ENCODE data around the gene SMARCA2.

SMARCA2 gene

DNA sequence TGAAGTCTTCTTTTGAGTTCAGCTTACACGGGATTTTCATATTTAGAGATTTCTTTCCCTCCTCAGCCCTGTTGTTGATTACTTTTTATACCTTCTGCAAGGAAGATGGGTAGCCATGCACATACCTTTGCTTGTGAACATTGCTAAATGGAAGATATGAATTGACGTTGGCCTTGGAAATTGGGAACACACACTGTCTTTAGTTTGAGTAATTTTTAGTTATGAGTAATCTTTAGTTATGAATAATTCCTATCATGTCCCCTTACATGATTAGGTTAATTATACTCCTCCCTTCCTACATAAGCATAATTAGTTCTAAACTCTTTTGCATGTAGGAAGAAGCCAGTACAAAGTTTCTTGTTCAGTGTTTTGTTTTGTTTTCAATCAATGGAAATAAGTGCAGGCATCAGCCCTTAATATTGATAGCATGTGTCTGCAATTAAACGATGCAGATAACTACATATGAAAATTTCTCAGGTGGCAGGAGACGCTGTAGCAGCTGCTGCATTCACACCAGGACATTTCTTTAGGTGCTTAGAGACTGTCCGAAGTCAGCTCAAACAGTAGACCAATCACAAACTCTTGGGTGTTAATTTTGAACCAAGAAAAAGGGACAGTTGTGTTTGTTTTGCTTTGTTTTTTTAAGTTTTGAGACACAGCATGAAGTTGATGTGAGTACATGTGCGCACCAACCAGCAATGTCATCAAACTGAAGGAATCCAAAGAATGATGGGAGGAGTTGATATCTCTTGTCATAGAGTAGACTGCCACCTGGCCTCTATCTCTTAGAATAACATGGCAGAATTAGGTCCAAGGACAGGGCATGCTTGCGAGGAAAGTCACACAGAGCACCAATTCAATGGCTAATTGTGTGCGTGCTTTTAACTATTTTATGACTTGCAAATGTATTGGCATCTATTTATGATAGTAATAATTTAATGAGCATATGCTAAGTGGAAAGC lies 51.4 kb downstream of the SMARCA2 start:
- no peaks in the 10 kb centered on the region for H3K27me3 ChIP-seq (ENCODE audit: control insufficient read depth, insufficient read depth, low read length)
- H3K4me1 ChIP-seq (ENCODE audit: control insufficient read depth, insufficient read depth, low read length) = no peaks in the 10 kb centered on the region
- H3K9ac ChIP-seq (ENCODE audit: low read depth, low read length) = no peak overlapping the region
- H3K4me3 ChIP-seq (ENCODE audit: low read depth, low read length) = no peak overlapping the region
- H3K9me3 ChIP-seq (ENCODE audit: control insufficient read depth, insufficient read depth, low read length) = no peaks in the 10 kb centered on the region
- H3K36me3 ChIP-seq (ENCODE audit: control insufficient read depth, insufficient read depth, low read length) = no peaks in the 10 kb centered on the region
- H3K27ac ChIP-seq (ENCODE audit: low read depth, low read length) = no peak overlapping the region

DNA sequence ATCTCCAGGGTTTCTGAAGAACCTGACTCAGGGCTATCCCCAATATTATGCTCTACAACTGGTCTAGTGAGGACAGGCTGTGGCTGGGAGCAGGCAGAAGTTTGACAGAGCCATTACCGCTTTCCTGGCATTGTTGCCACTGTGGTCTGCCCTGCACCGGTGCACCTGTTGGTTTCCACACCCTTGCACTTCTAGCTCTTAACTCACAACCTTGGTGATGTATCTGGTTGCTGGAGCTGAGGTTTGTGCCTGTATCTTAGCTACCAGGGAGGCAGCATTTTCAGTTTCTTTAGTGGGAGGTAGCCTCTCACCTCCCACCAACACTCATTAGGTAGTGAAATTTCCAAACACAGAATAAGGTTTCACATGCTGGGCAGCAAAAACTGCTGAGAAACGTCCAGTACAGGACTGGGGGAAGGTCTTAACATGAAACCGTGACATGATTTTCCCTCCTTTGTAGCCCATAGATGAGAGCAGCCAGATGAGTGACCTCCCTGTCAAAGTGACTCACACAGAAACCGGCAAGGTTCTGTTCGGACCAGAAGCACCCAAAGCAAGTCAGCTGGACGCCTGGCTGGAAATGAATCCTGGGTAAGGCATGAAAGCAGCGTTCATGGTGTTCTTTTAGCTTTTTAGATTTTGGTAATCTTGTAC lies 57.7 kb downstream of the SMARCA2 start:
- H3K36me3 ChIP-seq (ENCODE audit: control insufficient read depth, insufficient read depth, low read length) = no peaks in the 10 kb centered on the region
- H3K27ac ChIP-seq (ENCODE audit: low read depth, low read length) = no peak overlapping the region
- no peaks in the 10 kb centered on the region for H3K27me3 ChIP-seq (ENCODE audit: control insufficient read depth, insufficient read depth, low read length)
- no peaks in the 10 kb centered on the region for H3K9me3 ChIP-seq (ENCODE audit: control insufficient read depth, insufficient read depth, low read length)
- no peak overlapping the region for H3K4me3 ChIP-seq (ENCODE audit: low read depth, low read length)
- H3K9ac ChIP-seq (ENCODE audit: low read depth, low read length) = no peak overlapping the region
- H3K4me1 ChIP-seq (ENCODE audit: control insufficient read depth, insufficient read depth, low read length) = no peaks in the 10 kb centered on the region

DNA sequence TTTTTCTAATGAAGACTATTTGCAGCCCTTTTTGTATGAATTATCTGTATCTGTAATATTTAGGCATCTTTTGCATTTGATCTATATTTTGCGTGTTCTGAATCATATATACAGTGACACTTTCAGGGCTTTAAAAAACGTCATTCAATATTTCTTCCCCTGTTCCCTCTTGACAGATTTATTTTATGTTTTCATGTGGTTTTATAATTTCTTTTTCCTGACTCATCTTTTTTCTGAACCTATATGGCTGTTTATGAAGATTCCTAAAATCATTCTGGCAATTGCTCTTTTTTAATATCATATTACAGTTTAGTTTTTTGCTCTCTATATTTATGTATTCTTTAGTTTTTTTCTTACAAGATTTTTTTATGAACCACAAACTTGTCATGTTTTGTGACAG lies 67.6 kb downstream of the SMARCA2 start:
- Histone ChIP-seq H3K36me3 (ENCODE audit: control insufficient read depth, insufficient read depth, low read length) (no peaks in the 10 kb centered on the region), H3K4me3 (ENCODE audit: low read depth, low read length) (no peak overlapping the region), H3K27me3 (ENCODE audit: control insufficient read depth, insufficient read depth, low read length) (no peaks in the 10 kb centered on the region), H3K9me3 (ENCODE audit: control insufficient read depth, insufficient read depth, low read length) (no peaks in the 10 kb centered on the region), H3K9ac (ENCODE audit: low read depth, low read length) (no peak overlapping the region), H3K4me1 (ENCODE audit: control insufficient read depth, insufficient read depth, low read length) (no peaks in the 10 kb centered on the region), H3K27ac (ENCODE audit: low read depth, low read length) (no peak overlapping the region)

DNA sequence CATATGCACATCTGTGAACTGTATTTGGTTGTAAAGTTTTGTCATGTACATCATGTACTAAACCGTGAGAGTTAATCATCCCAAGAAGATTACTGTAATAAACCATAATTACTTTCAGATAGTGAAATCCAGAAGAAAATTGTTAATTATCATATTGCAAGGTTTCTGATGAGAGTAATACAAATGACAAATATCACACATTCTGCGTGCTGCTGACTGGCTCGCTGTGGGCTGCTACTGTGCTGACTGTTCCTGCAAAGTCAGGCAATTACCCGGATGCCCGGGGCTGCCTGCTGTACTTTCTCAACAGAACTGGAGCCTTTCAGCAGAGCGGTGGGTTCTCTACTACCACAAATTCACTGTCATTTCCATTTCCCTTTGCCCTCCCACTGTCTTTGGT lies 68.3 kb downstream of the SMARCA2 start:
- no peaks in the 10 kb centered on the region for H3K36me3 ChIP-seq (ENCODE audit: control insufficient read depth, insufficient read depth, low read length)
- no peak overlapping the region for H3K4me3 ChIP-seq (ENCODE audit: low read depth, low read length)
- H3K9me3 ChIP-seq (ENCODE audit: control insufficient read depth, insufficient read depth, low read length) = no peaks in the 10 kb centered on the region
- H3K4me1 ChIP-seq (ENCODE audit: control insufficient read depth, insufficient read depth, low read length) = no peaks in the 10 kb centered on the region
- H3K27ac ChIP-seq (ENCODE audit: low read depth, low read length) = no peak overlapping the region
- no peaks in the 10 kb centered on the region for H3K27me3 ChIP-seq (ENCODE audit: control insufficient read depth, insufficient read depth, low read length)
- no peak overlapping the region for H3K9ac ChIP-seq (ENCODE audit: low read depth, low read length)

DNA sequence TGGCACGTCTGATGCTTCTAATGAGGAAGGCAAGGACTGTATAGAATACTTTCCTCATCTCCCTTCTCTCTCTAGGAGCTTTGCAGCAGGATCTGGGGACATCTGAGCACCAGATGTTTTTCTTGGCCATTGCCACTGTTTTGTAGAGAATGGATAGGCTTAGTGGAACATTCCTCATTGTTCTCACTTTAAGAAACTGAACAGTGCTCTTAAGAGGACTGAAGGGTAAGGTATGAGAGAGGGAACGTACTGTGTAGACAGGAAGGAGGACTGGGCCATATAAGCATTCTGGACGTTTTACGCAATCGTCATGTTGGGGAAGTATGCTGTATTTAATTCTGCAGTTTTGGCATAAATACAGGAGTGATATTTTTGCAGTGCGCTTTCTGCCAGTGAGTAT lies 70.6 kb downstream of the SMARCA2 start:
- Histone ChIP-seq H3K4me1 (ENCODE audit: control insufficient read depth, insufficient read depth, low read length) (no peaks in the 10 kb centered on the region), H3K27me3 (ENCODE audit: control insufficient read depth, insufficient read depth, low read length) (no peaks in the 10 kb centered on the region), H3K9ac (ENCODE audit: low read depth, low read length) (no peak overlapping the region), H3K9me3 (ENCODE audit: control insufficient read depth, insufficient read depth, low read length) (no peaks in the 10 kb centered on the region), H3K36me3 (ENCODE audit: control insufficient read depth, insufficient read depth, low read length) (no peaks in the 10 kb centered on the region), H3K27ac (ENCODE audit: low read depth, low read length) (no peak overlapping the region), H3K4me3 (ENCODE audit: low read depth, low read length) (no peak overlapping the region)

DNA sequence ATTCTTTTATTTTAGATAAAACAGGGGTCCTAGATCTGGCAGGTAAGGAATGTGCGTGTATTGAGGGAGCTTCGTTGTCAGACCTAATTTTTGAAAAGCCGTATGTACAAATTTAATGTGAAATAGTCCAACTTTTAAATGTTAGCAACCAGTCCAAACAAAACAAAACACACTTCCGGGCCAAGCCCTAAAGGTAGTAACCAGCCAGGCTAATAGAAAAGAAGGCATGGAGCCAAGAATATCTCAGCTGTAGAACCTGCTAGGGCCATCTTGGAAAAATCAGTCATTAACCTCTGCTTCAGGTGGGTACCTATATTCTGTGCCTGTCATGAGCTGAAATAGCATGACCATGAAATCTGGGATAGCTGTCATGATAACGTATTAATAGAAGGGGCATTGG lies 71.0 kb downstream of the SMARCA2 start:
- H3K4me1 ChIP-seq (ENCODE audit: control insufficient read depth, insufficient read depth, low read length) = no peaks in the 10 kb centered on the region
- H3K4me3 ChIP-seq (ENCODE audit: low read depth, low read length) = no peak overlapping the region
- H3K36me3 ChIP-seq (ENCODE audit: control insufficient read depth, insufficient read depth, low read length) = no peaks in the 10 kb centered on the region
- H3K27me3 ChIP-seq (ENCODE audit: control insufficient read depth, insufficient read depth, low read length) = no peaks in the 10 kb centered on the region
- no peak overlapping the region for H3K9ac ChIP-seq (ENCODE audit: low read depth, low read length)
- no peaks in the 10 kb centered on the region for H3K9me3 ChIP-seq (ENCODE audit: control insufficient read depth, insufficient read depth, low read length)
- H3K27ac ChIP-seq (ENCODE audit: low read depth, low read length) = no peak overlapping the region

DNA sequence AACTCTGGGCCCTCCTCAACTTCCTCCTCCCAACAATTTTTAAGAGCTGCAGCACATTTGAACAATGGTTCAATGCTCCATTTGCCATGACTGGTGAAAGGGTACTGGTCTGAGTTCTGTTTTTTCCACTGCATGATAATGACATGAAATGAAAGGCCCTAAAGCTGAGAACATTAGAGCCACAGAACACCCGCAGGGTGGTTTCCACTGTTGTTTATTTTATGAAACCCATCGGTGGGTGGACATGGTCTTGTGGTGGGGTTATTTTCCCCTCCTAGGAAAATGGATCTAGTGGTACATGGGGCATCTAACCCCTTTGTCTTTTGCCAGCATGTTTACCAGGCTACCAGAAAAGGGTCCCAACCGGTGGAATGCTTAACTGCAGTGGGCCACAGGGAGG lies 71.8 kb downstream of the SMARCA2 start:
- no peak overlapping the region for H3K4me3 ChIP-seq (ENCODE audit: low read depth, low read length)
- no peak overlapping the region for H3K27ac ChIP-seq (ENCODE audit: low read depth, low read length)
- H3K36me3 ChIP-seq (ENCODE audit: control insufficient read depth, insufficient read depth, low read length) = no peaks in the 10 kb centered on the region
- no peak overlapping the region for H3K9ac ChIP-seq (ENCODE audit: low read depth, low read length)
- no peaks in the 10 kb centered on the region for H3K27me3 ChIP-seq (ENCODE audit: control insufficient read depth, insufficient read depth, low read length)
- no peaks in the 10 kb centered on the region for H3K4me1 ChIP-seq (ENCODE audit: control insufficient read depth, insufficient read depth, low read length)
- H3K9me3 ChIP-seq (ENCODE audit: control insufficient read depth, insufficient read depth, low read length) = no peaks in the 10 kb centered on the region

DNA sequence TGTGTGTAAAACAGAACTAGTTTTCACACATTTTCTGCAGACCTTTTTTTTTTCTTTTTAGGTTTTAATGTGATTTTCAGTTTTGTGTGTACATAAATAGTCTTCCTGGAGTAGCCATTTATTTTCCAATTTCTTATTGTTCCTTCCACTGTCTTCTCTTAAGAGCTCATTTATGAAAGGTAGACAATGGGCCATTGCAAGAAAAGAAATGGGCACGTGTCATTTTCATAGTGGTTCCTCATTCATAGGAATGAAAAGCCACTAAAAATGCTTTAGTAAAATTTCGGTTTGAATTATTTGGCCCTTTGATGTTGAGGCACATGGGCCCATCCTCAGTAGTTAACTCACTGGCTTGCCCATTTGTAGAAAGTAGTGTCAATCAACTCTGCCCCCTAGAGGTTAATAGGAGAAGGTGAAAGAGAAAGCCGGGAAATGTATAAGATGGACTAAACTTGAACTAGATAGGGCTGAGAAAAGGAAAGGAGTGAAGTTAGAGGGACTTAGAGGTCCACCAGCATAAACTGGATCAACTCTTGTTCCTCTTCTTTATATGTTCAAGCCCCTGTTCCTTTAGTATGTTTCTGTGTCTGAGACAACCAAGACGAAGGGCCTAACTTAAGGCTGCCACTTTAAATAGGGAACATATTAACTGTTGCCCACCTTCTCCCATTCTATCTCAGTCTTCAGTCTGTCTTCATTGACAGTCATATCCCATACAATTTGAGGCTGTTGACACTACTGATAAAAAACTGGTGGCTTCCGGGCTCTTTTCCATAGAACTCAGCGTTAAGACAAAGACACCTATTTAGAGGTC lies 72.6 kb downstream of the SMARCA2 start:
- Histone ChIP-seq H3K4me1 (ENCODE audit: control insufficient read depth, insufficient read depth, low read length) (no peaks in the 10 kb centered on the region), H3K4me3 (ENCODE audit: low read depth, low read length) (no peak overlapping the region), H3K9me3 (ENCODE audit: control insufficient read depth, insufficient read depth, low read length) (no peaks in the 10 kb centered on the region), H3K36me3 (ENCODE audit: control insufficient read depth, insufficient read depth, low read length) (no peaks in the 10 kb centered on the region), H3K27me3 (ENCODE audit: control insufficient read depth, insufficient read depth, low read length) (no peaks in the 10 kb centered on the region), H3K9ac (ENCODE audit: low read depth, low read length) (no peak overlapping the region), H3K27ac (ENCODE audit: low read depth, low read length) (no peak overlapping the region)

DNA sequence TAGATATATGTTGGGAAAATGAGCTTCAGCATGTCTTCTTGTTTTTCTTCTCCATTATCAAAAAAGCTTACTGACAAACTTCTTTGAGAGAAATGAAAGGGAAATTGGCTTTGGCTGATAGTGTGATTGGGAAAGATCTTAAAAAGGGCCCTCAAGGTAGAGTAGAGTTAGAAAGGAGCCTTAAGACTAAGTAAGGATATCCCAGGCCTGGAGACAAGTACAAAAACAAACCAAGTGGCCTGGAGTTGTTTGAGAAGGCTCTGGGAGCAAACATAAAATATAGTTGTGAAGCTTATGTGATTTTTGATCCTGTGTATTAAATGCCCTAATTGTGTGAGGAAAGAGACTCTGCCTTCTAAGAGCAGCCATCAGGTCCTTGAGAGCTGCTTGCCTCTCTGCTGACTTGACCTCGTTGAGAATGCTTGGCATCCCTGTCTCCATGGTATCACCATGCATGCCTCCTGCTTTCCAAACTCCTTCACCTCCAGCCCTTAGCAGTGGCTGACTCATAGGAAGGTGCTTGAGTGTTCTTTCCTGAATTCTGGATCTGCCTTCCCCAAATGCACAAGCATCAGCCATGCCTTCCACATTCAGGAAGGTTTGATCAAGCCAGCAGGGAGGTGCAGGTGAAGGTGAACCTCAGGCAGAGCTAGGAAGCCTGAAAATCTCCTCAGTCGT lies 78.9 kb downstream of the SMARCA2 start:
- no peaks in the 10 kb centered on the region for H3K9me3 ChIP-seq (ENCODE audit: control insufficient read depth, insufficient read depth, low read length)
- no peak overlapping the region for H3K9ac ChIP-seq (ENCODE audit: low read depth, low read length)
- no peaks in the 10 kb centered on the region for H3K27me3 ChIP-seq (ENCODE audit: control insufficient read depth, insufficient read depth, low read length)
- no peaks in the 10 kb centered on the region for H3K4me1 ChIP-seq (ENCODE audit: control insufficient read depth, insufficient read depth, low read length)
- no peak overlapping the region for H3K4me3 ChIP-seq (ENCODE audit: low read depth, low read length)
- no peaks in the 10 kb centered on the region for H3K36me3 ChIP-seq (ENCODE audit: control insufficient read depth, insufficient read depth, low read length)
- H3K27ac ChIP-seq (ENCODE audit: low read depth, low read length) = no peak overlapping the region

DNA sequence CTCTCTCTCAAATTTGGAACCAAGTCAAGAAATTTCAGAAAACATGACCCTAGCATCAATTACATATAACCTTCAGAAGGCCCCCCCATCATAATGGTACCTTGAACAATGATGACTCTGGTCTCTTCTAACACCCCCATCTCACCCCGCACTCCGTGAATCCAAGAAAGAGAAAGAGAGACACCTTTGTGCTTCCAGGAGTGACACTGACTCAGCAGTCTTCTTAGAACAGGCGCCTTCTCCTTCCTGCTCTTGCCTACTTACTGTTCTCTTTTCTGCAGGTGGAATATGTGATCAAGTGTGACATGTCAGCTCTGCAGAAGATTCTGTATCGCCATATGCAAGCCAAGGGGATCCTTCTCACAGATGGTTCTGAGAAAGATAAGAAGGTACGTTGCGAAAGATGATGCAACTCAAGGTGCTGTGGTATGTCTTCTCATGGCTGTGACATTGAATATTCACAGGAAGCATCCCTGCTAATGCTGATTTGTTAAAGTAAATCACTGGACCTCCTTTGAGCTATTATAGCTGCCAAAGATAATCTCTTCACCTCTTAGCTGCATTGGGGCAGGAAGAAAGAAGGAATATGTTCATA lies 81.3 kb downstream of the SMARCA2 start:
- H3K9ac ChIP-seq (ENCODE audit: low read depth, low read length) = no peak overlapping the region
- H3K36me3 ChIP-seq (ENCODE audit: control insufficient read depth, insufficient read depth, low read length) = no peaks in the 10 kb centered on the region
- H3K4me1 ChIP-seq (ENCODE audit: control insufficient read depth, insufficient read depth, low read length) = no peaks in the 10 kb centered on the region
- H3K4me3 ChIP-seq (ENCODE audit: low read depth, low read length) = no peak overlapping the region
- H3K9me3 ChIP-seq (ENCODE audit: control insufficient read depth, insufficient read depth, low read length) = no peaks in the 10 kb centered on the region
- no peaks in the 10 kb centered on the region for H3K27me3 ChIP-seq (ENCODE audit: control insufficient read depth, insufficient read depth, low read length)
- no peak overlapping the region for H3K27ac ChIP-seq (ENCODE audit: low read depth, low read length)

Data from HUES48 (cell line).